NCI-H1417 (cell line): ENCODE data around the gene PGBD5.

Source experiments
- DNase-seq, 3 experiments: peaks; one replicate each; lab custom pipeline; 2025; lab: John Stamatoyannopoulos, UW

The PGBD5 gene

GRCh38 chr1:230348386-230349019 lies 77.6 kb downstream of the PGBD5 start:
- DNase-seq, result no peak

GRCh38 chr1:230347896-230348295 lies 78.2 kb downstream of the PGBD5 start:
- DNase-seq, result no peak

GRCh38 chr1:230345139-230345885 lies 80.8 kb downstream of the PGBD5 start:
- no peak for DNase-seq

- no peak for DNase-seq
These were observed 83.4 kb downstream of the PGBD5 start for GRCh38 chr1:230342699-230343098.

GRCh38 chr1:230342019-230342418 lies 84.1 kb downstream of the PGBD5 start:
- DNase-seq, result no peak

DNA sequence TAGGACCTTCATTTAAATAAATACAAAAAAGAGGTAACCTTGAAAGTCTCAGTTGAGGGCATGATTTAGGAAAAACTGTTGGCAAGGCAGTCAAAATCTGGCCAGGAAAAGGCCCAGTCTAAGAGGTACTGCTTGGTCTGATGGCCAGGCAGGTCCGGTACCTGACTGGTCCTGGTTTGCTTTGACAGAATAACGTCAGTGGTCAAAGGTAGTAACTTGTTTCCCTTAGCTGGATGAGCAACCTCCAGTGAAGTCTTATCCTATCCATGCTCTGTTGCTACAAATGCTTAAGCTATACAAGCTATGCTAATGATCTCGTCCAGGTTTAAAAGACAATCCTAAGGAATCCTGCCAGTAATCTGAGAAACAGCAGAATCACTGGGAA lies 85.0 kb downstream of the PGBD5 start:
- DNase-seq, result no peak

- no peak for DNase-seq
These were observed 85.5 kb downstream of the PGBD5 start for GRCh38 chr1:230340526-230341161.

GRCh38 chr1:230339033-230339432 lies 87.1 kb downstream of the PGBD5 start:
- no peak for DNase-seq

GRCh38 chr1:230337266-230337665 lies 88.9 kb downstream of the PGBD5 start:
- DNase-seq, result no peak

- DNase-seq, result no peak
These were observed 90.1 kb downstream of the PGBD5 start for GRCh38 chr1:230335861-230336522.

DNA sequence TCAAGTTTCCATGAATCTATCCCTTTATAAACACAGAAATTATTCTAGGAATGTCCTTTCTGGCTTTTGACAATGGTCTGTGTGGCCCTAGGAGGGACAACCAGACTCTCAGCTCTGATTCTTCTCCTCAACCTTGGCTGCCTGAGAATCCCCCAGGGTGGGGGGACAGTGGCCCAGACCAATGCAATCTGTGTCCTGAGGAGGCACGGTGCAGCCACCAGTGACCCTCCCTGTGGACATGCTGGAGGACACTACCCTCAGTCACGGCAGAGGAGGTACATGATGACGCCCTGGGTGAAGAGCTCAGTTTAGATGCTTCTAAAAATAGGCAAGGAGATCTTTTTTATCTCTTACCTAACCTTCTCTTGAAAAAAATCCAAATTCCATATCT lies 91.7 kb downstream of the PGBD5 start:
- no peak for DNase-seq

DNA sequence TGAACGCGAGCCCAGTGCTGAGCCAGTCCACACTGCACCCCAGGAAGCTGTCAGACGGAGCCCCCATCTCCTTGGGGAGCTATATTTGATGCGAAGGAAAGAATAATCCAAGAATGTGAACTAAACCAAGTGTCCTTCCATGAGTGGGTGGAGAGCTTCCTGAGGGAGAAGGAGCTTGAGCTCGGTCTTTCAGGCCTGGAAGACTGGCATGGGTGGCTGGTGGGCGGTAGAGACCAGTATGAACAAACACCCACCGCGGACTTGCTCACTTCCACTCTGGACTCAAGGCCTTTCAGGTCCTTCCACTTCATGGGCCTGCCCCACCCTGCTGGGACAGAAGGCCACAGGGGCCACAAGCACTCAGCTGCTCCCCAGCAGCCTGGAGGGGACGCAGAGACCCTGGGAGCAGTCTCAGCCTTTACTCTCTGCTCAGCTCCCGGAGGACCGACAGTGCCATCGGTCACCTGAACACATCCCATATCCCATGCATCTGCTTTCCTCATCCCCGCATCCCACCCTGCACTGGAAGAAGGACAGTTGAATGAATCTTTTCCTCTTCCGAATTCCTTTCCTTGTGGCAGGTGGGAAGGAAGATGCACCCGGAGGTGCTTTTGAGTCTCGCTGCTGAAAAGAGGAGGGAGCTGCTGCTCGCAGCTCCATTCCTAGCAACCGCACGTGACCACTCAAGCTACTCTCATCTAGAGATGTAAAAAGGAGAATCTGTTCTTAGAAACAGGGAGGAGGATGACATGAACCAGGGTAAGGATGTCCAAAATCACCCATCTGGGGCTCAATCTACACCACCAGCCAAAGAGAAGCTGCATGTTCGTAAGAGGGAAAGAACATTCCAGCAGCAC lies 92.3 kb downstream of the PGBD5 start:
- no peak for DNase-seq

DNA sequence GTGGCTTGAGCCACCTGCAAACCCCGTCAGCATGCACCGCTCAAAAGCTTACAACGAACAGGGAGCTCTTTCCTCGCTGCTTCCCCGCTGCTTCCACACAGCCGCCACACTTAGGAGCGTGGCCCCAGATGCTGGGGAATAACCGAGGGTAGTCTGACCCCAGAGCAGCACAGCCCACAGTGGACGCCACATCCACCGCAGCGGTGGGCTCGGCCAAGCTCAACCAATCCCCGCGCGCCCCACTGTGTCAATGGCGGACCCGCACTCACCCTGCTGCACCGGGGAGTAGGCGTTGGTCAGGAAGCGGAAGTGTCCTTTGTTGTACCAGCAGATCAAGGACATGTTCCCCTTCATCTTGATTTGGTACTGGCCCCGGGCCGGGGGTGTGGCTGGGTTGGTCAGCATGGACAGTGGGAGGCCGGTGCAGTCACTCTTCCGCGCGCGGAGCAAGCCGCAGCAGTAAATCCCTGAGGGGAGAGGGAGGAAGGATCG lies 93.5 kb downstream of the PGBD5 start:
- no peak for DNase-seq

GRCh38 chr1:230332061-230332460 lies 94.1 kb downstream of the PGBD5 start:
- DNase-seq, result no peak

- no peak for DNase-seq
These were observed 96.0 kb downstream of the PGBD5 start for GRCh38 chr1:230330157-230330556.

GRCh38 chr1:230328342-230329015 lies 97.7 kb downstream of the PGBD5 start:
- no peak for DNase-seq

GRCh38 chr1:230327892-230328284 lies 98.2 kb downstream of the PGBD5 start:
- DNase-seq, result no peak

GRCh38 chr1:230326971-230327891 lies 98.9 kb downstream of the PGBD5 start:
- DNase-seq, result no peak

- no peak for DNase-seq
These were observed 102.4 kb downstream of the PGBD5 start for GRCh38 chr1:230323686-230324085.

GRCh38 chr1:230322967-230323547 lies 103.1 kb downstream of the PGBD5 start:
- DNase-seq, result no peak
